HepG2 (cell line): ENCODE results near the gene DNPH1. TPM values are rescaled to one million over a fixed set of nuclear protein-coding genes. Genes with fewer than 3 reads are reported as not detected.

ENCODE experiments used
- ARNTL ChIP-seq: sonication (generic); formaldehyde crosslinking; IDR thresholded peaks from 2 replicates; pipeline ENCODE4 v1.4.0; 2020; ENCODE audit warnings: mild to moderate bottlenecking, missing genetic modification reagents
- CBX2 ChIP-seq, 2 experiments: fragments of 200-600 bp in 1 of 2; sonication (generic); formaldehyde crosslinking in 1 of 2; IDR thresholded peaks; 2 replicates each; pipeline versions ENCODE4 v1.7.0 to v1.8.1; 2018 to 2022; ENCODE audit warnings: low read depth in 2 of 2, low read length in 1 of 2, mild to moderate bottlenecking in 1 of 2, missing genetic modification reagents in 1 of 2
- KDM2A ChIP-seq: sonication (generic); formaldehyde crosslinking; IDR thresholded peaks from 2 replicates; pipeline ENCODE4 v1.4.0; 2020; ENCODE audit warnings: low read depth, missing genetic modification reagents, borderline replicate concordance
- PAX8 ChIP-seq: sonication (generic); formaldehyde crosslinking; IDR thresholded peaks from 2 replicates; pipeline ENCODE4 v1.8.0; 2022; ENCODE audit warnings: mild to moderate bottlenecking, missing genetic modification reagents, borderline replicate concordance
- PCBP1 ChIP-seq: fragments of 200-400 bp; formaldehyde crosslinking; IDR thresholded peaks from 2 replicates; pipeline ENCODE4 v1.6.1; 2017; ENCODE audit warnings: mild to moderate bottlenecking, low read depth, low read length, borderline replicate concordance
- REPIN1 ChIP-seq: sonication (generic); formaldehyde crosslinking; IDR thresholded peaks from 2 replicates; pipeline ENCODE4 v1.8.0; 2022; ENCODE audit warnings: missing genetic modification reagents, low read depth, mild to moderate bottlenecking, borderline replicate concordance
- SAFB2 ChIP-seq: sonication (generic); formaldehyde crosslinking; IDR thresholded peaks from 2 replicates; pipeline ENCODE4 v1.5.1; 2020; ENCODE audit warnings: missing genetic modification reagents, low read depth, mild to moderate bottlenecking, borderline replicate concordance
- ZC3H4 ChIP-seq: sonication (generic); formaldehyde crosslinking; IDR thresholded peaks from 2 replicates; pipeline ENCODE4 v1.4.0; 2020; ENCODE audit warnings: missing genetic modification reagents, borderline replicate concordance
- ZFP62 ChIP-seq: sonication (generic); formaldehyde crosslinking; IDR thresholded peaks from 2 replicates; pipeline ENCODE4 v1.4.0; 2020; ENCODE audit warnings: missing genetic modification reagents
- ZFX ChIP-seq: sonication (generic); formaldehyde crosslinking; IDR thresholded peaks from 2 replicates; pipeline ENCODE4 v1.4.0; 2020; ENCODE audit warnings: mild to moderate bottlenecking, low read depth, missing genetic modification reagents, moderate library complexity
- ZGPAT ChIP-seq: IDR thresholded peaks from 2 replicates; pipeline ENCODE4 v1.6.1; 2016; ENCODE audit warnings: mild to moderate bottlenecking
- ZKSCAN5 ChIP-seq: sonication (generic); formaldehyde crosslinking; IDR thresholded peaks from 2 replicates; pipeline ENCODE4 v1.5.1; 2020; ENCODE audit warnings: mild to moderate bottlenecking, missing genetic modification reagents
- ZNF24 ChIP-seq: fragments of 450-650 bp; IDR thresholded peaks from 2 replicates; pipeline ENCODE4 v1.6.1; 2017; ENCODE audit warnings: antibody characterized with exemption, mild to moderate bottlenecking
- ZNF552 ChIP-seq: sonication (generic); formaldehyde crosslinking; IDR thresholded peaks from 2 replicates; pipeline ENCODE4 v1.9.0; 2022; ENCODE audit warnings: missing genetic modification reagents, mild to moderate bottlenecking, borderline replicate concordance
- polyA plus RNA-seq, 8 experiments: library from polyadenylated mRNA; depleted of rRNA in 3 of 8; stranded (reverse) in 7 of 8; unstranded in 1 of 8; fragments of >200 nt; fragmentation: Illumina TruSeq in 4 of 8; extraction: Trizol in 4 of 8; gene quantifications; 2 replicates each; pipeline versions ENCODE4 v1.2.1 to v1.2.3, GENCODE V29; 2011 to 2016; ENCODE audit warnings: low read depth in 4 of 8, missing spikeins in 1 of 8, mixed read lengths in 1 of 8; ENCODE audit not compliant: insufficient read depth in 1 of 8
- total RNA-seq, 5 experiments: library from RNA; depleted of rRNA; stranded (reverse); fragments of >200 nt; fragmentation: Illumina TruSeq; extraction: Trizol; gene quantifications; 2 replicates each; pipeline ENCODE4 v1.2.3, GENCODE V29; 2016; ENCODE audit warnings: low read depth in 1 of 5
- TF ChIP-seq, protein P1 (sequence below): sonication (generic); formaldehyde crosslinking; IDR thresholded peaks from one replicate; pipeline ENCODE4 v1.5.1; 2020; ENCODE audit warnings: mild to moderate bottlenecking, missing genetic modification reagents; ENCODE audit errors: not compliant biosample characterization
- TF ChIP-seq, protein P2 (sequence below): sonication (generic); formaldehyde crosslinking; IDR thresholded peaks from 2 replicates; pipeline ENCODE4 v1.4.0; 2020; ENCODE audit warnings: missing genetic modification reagents

The DNPH1 gene
- total and polyA plus RNA-seq, 2 of the 13 experiments (the other 11 are each of a cell fraction or from before 2014, with no cell fraction given): 56.5 to 75.1 TPM

GRCh38 chr6:43228951-43229802, at the start of gene DNPH1 (continued):
- TF ChIP-seq ZFP62 (CRISPR knock-in tag) (no peak), SAFB2 (peak; percentile 70; the same call in 1 of the 2 replicates), ZNF552 (CRISPR knock-in tag) (peak; percentile 26; the same call in 1 of the 2 replicates), ZFX (peak; percentile 94), PCBP1 (no peak), ZKSCAN5 (CRISPR knock-in tag) (no peak), ZNF24 (no peak), ZGPAT (CRISPR knock-in tag) (peak; percentile 83; the same call in 1 of the 2 replicates), CBX2 (IDR thresholded peaks at IDR 0.05; ENCODE audit: low read depth, low read length) (no peak), CBX2 (CRISPR knock-in tag; IDR thresholded peaks at IDR 0.05; ENCODE audit: low read depth) (peak; percentile 89; the same call in 1 of the 2 replicates), KDM2A (peak; percentile 33; the same call in 1 of the 2 replicates), PAX8 (CRISPR knock-in tag) (peak; percentile 95; the same call in 1 of the 2 replicates), ARNTL (CRISPR knock-in tag) (peak; percentile 99), ZC3H4 (CRISPR knock-in tag) (no peak), REPIN1 (CRISPR knock-in tag) (peak; percentile 91)
- TF ChIP-seq, protein P1, sequence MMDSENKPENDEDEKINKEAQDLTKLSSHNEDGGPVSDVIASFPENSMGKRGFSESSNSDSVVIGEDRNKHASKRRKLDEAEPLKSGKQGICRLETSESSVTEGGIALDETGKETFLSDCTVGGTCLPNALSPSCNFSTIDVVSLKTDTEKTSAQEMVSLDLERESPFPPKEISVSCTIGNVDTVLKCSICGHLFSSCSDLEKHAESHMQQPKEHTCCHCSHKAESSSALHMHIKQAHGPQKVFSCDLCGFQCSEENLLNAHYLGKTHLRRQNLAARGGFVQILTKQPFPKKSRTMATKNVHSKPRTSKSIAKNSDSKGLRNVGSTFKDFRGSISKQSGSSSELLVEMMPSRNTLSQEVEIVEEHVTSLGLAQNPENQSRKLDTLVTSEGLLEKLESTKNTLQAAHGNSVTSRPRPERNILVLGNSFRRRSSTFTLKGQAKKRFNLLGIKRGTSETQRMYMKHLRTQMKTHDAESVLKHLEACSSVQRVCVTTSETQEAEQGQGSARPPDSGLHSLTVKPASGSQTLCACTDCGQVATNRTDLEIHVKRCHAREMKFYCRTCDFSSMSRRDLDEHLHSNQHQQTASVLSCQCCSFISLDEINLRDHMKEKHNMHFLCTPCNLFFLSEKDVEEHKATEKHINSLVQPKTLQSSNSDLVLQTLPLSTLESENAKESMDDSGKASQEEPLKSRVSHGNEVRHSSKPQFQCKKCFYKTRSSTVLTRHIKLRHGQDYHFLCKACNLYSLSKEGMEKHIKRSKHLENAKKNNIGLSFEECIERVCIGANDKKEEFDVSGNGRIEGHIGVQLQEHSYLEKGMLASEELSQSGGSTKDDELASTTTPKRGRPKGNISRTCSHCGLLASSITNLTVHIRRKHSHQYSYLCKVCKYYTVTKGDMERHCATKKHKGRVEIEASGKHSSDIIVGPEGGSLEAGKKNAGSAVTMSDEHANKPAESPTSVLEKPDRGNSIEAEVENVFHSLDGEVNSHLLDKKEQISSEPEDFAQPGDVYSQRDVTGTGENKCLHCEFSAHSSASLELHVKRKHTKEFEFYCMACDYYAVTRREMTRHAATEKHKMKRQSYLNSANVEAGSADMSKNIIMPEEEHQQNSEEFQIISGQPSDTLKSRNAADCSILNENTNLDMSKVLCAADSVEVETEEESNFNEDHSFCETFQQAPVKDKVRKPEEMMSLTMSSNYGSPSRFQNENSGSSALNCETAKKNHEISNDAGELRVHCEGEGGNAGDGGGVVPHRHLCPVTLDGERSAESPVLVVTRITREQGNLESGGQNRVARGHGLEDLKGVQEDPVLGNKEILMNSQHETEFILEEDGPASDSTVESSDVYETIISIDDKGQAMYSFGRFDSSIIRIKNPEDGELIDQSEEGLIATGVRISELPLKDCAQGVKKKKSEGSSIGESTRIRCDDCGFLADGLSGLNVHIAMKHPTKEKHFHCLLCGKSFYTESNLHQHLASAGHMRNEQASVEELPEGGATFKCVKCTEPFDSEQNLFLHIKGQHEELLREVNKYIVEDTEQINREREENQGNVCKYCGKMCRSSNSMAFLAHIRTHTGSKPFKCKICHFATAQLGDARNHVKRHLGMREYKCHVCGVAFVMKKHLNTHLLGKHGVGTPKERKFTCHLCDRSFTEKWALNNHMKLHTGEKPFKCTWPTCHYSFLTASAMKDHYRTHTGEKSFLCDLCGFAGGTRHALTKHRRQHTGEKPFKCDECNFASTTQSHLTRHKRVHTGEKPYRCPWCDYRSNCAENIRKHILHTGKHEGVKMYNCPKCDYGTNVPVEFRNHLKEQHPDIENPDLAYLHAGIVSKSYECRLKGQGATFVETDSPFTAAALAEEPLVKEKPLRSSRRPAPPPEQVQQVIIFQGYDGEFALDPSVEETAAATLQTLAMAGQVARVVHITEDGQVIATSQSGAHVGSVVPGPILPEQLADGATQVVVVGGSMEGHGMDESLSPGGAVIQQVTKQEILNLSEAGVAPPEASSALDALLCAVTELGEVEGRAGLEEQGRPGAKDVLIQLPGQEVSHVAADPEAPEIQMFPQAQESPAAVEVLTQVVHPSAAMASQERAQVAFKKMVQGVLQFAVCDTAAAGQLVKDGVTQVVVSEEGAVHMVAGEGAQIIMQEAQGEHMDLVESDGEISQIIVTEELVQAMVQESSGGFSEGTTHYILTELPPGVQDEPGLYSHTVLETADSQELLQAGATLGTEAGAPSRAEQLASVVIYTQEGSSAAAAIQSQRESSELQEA: peak; percentile 64
- TF ChIP-seq, protein P2, sequence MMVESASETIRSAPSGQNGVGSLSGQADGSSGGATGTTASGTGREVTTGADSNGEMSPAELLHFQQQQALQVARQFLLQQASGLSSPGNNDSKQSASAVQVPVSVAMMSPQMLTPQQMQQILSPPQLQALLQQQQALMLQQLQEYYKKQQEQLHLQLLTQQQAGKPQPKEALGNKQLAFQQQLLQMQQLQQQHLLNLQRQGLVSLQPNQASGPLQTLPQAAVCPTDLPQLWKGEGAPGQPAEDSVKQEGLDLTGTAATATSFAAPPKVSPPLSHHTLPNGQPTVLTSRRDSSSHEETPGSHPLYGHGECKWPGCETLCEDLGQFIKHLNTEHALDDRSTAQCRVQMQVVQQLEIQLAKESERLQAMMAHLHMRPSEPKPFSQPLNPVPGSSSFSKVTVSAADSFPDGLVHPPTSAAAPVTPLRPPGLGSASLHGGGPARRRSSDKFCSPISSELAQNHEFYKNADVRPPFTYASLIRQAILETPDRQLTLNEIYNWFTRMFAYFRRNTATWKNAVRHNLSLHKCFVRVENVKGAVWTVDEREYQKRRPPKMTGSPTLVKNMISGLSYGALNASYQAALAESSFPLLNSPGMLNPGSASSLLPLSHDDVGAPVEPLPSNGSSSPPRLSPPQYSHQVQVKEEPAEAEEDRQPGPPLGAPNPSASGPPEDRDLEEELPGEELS: peak; percentile 27; the same call in 1 of the 2 replicates
